ENCODE data around the gene CPNE8.

Gene CPNE8

GRCh38 chr12:38728894-38729293, 176.5 kb downstream of the CPNE8 start:
- H3K9me3 ChIP-seq (ENCODE audit: control insufficient read depth, insufficient read depth, low read depth, low read length): no peaks in the 10 kb centered on the region
- H3K36me3 ChIP-seq (ENCODE audit: control insufficient read depth, insufficient read depth, low read length): no peaks in the 10 kb centered on the region
- H3K4me3 ChIP-seq (ENCODE audit: low read depth, low read length): no peak overlapping the region
- H3K4me1 ChIP-seq (ENCODE audit: control insufficient read depth, insufficient read depth, low read length): no peaks in the 10 kb centered on the region
- H3K27ac ChIP-seq (ENCODE audit: low read depth, low read length): no peak overlapping the region
- no peak overlapping the region for H3K9ac ChIP-seq (ENCODE audit: low read length)
- H3K27me3 ChIP-seq (ENCODE audit: control insufficient read depth, insufficient read depth, low read length): no peaks in the 10 kb centered on the region

- no peaks in the 10 kb centered on the region for H3K36me3 ChIP-seq (ENCODE audit: control insufficient read depth, insufficient read depth, low read length)
- H3K4me1 ChIP-seq (ENCODE audit: control insufficient read depth, insufficient read depth, low read length): no peaks in the 10 kb centered on the region
- no peaks in the 10 kb centered on the region for H3K9me3 ChIP-seq (ENCODE audit: control insufficient read depth, insufficient read depth, low read depth, low read length)
- H3K27me3 ChIP-seq (ENCODE audit: control insufficient read depth, insufficient read depth, low read length): no peaks in the 10 kb centered on the region
- no peak overlapping the region for H3K27ac ChIP-seq (ENCODE audit: low read depth, low read length)
- H3K4me3 ChIP-seq (ENCODE audit: low read depth, low read length): no peak overlapping the region
- H3K9ac ChIP-seq (ENCODE audit: low read length): no peak overlapping the region
These were observed 183.7 kb downstream of the CPNE8 start for GRCh38 chr12:38721611-38722252.

DNA sequence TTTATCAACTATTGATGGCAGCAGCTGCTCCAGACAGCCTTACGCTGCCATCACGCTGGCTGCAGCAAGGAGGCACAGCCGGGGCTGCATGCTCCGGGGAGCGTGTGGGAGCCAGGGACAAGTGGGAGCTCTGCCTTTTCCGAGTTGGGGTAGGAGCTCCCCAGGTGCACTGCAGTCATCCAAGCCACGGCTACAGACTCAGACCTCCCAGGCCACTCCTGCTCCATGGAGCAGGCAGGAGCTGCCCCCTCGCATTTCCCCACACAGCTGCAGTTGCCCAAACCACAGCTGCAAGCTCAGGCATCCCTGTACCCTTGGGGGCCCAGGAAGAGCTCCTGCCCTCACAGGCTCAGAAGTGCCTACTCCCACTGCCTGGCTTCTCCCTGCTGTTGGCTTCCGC, 184.7 kb downstream of the CPNE8 start:
- no peaks in the 10 kb centered on the region for H3K4me1 ChIP-seq (ENCODE audit: control insufficient read depth, insufficient read depth, low read length)
- H3K9me3 ChIP-seq (ENCODE audit: control insufficient read depth, insufficient read depth, low read depth, low read length): no peaks in the 10 kb centered on the region
- H3K4me3 ChIP-seq (ENCODE audit: low read depth, low read length): no peak overlapping the region
- no peaks in the 10 kb centered on the region for H3K27me3 ChIP-seq (ENCODE audit: control insufficient read depth, insufficient read depth, low read length)
- H3K9ac ChIP-seq (ENCODE audit: low read length): no peak overlapping the region
- no peaks in the 10 kb centered on the region for H3K36me3 ChIP-seq (ENCODE audit: control insufficient read depth, insufficient read depth, low read length)
- H3K27ac ChIP-seq (ENCODE audit: low read depth, low read length): no peak overlapping the region

- Histone ChIP-seq H3K27me3 (ENCODE audit: control insufficient read depth, insufficient read depth, low read length) (no peaks in the 10 kb centered on the region), H3K9me3 (ENCODE audit: control insufficient read depth, insufficient read depth, low read depth, low read length) (no peaks in the 10 kb centered on the region), H3K9ac (ENCODE audit: low read length) (no peak overlapping the region), H3K27ac (ENCODE audit: low read depth, low read length) (no peak overlapping the region), H3K4me1 (ENCODE audit: control insufficient read depth, insufficient read depth, low read length) (no peaks in the 10 kb centered on the region), H3K36me3 (ENCODE audit: control insufficient read depth, insufficient read depth, low read length) (no peaks in the 10 kb centered on the region), H3K4me3 (ENCODE audit: low read depth, low read length) (no peak overlapping the region)
These were observed 192.1 kb downstream of the CPNE8 start for GRCh38 chr12:38713294-38713693.

DNA sequence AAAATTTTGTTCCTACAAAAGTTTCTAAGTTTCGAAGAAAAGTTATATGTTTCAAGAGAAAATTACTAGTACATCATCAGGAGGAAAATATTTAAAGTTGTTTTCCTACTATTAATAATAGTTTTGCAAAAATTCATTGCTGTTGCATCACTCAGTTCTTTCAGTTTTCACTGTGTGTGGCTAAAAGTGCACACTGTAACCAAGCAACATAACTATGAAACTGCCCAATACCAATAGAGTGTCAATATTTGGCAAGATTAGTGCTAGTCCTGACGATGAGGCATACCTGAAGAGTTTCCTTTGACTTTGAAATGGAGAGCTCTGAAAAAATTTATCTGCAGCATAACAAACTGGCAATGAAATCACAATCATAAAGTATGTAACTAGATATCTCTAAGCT, 194.3 kb downstream of the CPNE8 start:
- H3K4me3 ChIP-seq (ENCODE audit: low read depth, low read length): no peak overlapping the region
- H3K4me1 ChIP-seq (ENCODE audit: control insufficient read depth, insufficient read depth, low read length): no peaks in the 10 kb centered on the region
- H3K27ac ChIP-seq (ENCODE audit: low read depth, low read length): no peak overlapping the region
- H3K36me3 ChIP-seq (ENCODE audit: control insufficient read depth, insufficient read depth, low read length): no peaks in the 10 kb centered on the region
- no peaks in the 10 kb centered on the region for H3K9me3 ChIP-seq (ENCODE audit: control insufficient read depth, insufficient read depth, low read depth, low read length)
- no peak overlapping the region for H3K9ac ChIP-seq (ENCODE audit: low read length)
- H3K27me3 ChIP-seq (ENCODE audit: control insufficient read depth, insufficient read depth, low read length): no peaks in the 10 kb centered on the region

DNA sequence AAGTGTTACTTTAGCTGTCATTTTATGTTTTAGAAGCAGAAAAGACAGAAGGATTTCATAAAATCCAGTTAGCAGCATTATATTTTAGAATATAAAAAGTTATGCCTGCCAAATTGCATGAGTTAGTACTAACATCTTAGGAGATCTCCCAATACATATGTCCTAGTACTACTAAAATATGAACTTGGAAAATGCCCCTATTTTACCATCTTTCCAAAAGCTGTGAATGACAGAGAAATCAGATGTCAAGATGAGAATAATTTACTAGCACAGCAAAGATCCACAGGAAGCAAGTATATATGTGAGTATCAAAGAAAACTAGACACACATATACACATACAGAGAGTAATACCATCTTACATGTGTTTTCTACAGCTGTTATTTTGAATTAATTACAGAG, 196.9 kb downstream of the CPNE8 start:
- no peaks in the 10 kb centered on the region for H3K9me3 ChIP-seq (ENCODE audit: control insufficient read depth, insufficient read depth, low read depth, low read length)
- H3K27ac ChIP-seq (ENCODE audit: low read depth, low read length): no peak overlapping the region
- H3K4me1 ChIP-seq (ENCODE audit: control insufficient read depth, insufficient read depth, low read length): no peaks in the 10 kb centered on the region
- H3K27me3 ChIP-seq (ENCODE audit: control insufficient read depth, insufficient read depth, low read length): no peaks in the 10 kb centered on the region
- no peak overlapping the region for H3K9ac ChIP-seq (ENCODE audit: low read length)
- H3K4me3 ChIP-seq (ENCODE audit: low read depth, low read length): no peak overlapping the region
- H3K36me3 ChIP-seq (ENCODE audit: control insufficient read depth, insufficient read depth, low read length): no peaks in the 10 kb centered on the region

DNA sequence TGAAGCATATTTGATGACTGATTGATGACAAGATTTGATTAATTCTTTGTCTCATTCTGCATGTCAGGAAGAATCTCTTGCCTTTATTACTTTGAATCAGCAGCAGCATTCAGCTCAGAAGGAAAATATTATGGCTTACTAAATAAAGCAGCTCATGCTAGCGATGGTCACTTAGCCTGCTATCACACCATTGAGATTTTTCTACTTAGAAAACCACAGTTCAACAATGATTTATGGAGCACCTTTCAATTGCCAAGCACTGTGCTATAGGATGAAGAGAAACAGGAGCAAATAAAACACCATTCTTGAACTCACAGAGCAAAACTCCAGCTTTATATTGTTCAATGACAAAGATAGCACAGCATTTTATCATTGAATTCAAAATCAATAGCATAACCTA, 197.7 kb downstream of the CPNE8 start:
- Histone ChIP-seq H3K9ac (ENCODE audit: low read length) (no peak overlapping the region), H3K4me1 (ENCODE audit: control insufficient read depth, insufficient read depth, low read length) (no peaks in the 10 kb centered on the region), H3K36me3 (ENCODE audit: control insufficient read depth, insufficient read depth, low read length) (no peaks in the 10 kb centered on the region), H3K27me3 (ENCODE audit: control insufficient read depth, insufficient read depth, low read length) (no peaks in the 10 kb centered on the region), H3K27ac (ENCODE audit: low read depth, low read length) (no peak overlapping the region), H3K4me3 (ENCODE audit: low read depth, low read length) (no peak overlapping the region), H3K9me3 (ENCODE audit: control insufficient read depth, insufficient read depth, low read depth, low read length) (no peaks in the 10 kb centered on the region)

GRCh38 chr12:38697289-38697688, 208.1 kb downstream of the CPNE8 start:
- Histone ChIP-seq H3K9ac (ENCODE audit: low read length) (no peak overlapping the region), H3K4me3 (ENCODE audit: low read depth, low read length) (no peak overlapping the region), H3K36me3 (ENCODE audit: control insufficient read depth, insufficient read depth, low read length) (no peaks in the 10 kb centered on the region), H3K27ac (ENCODE audit: low read depth, low read length) (no peak overlapping the region), H3K4me1 (ENCODE audit: control insufficient read depth, insufficient read depth, low read length) (peaks cover 12% of the 10 kb centered on the region; the same call in 1 of the 2 replicates), H3K9me3 (ENCODE audit: control insufficient read depth, insufficient read depth, low read depth, low read length) (no peaks in the 10 kb centered on the region), H3K27me3 (ENCODE audit: control insufficient read depth, insufficient read depth, low read length) (no peaks in the 10 kb centered on the region)

- Histone ChIP-seq H3K27ac (ENCODE audit: low read depth, low read length) (no peak overlapping the region), H3K4me1 (ENCODE audit: control insufficient read depth, insufficient read depth, low read length) (peaks cover 12% of the 10 kb centered on the region; the same call in 1 of the 2 replicates), H3K9ac (ENCODE audit: low read length) (no peak overlapping the region), H3K36me3 (ENCODE audit: control insufficient read depth, insufficient read depth, low read length) (no peaks in the 10 kb centered on the region), H3K27me3 (ENCODE audit: control insufficient read depth, insufficient read depth, low read length) (no peaks in the 10 kb centered on the region), H3K9me3 (ENCODE audit: control insufficient read depth, insufficient read depth, low read depth, low read length) (no peaks in the 10 kb centered on the region), H3K4me3 (ENCODE audit: low read depth, low read length) (no peak overlapping the region)
These were observed 210.3 kb downstream of the CPNE8 start for GRCh38 chr12:38695057-38695456.

GRCh38 chr12:38691164-38691563, 214.2 kb downstream of the CPNE8 start:
- H3K4me1 ChIP-seq (ENCODE audit: control insufficient read depth, insufficient read depth, low read length): peaks cover 12% of the 10 kb centered on the region; the same call in 1 of the 2 replicates
- no peaks in the 10 kb centered on the region for H3K9me3 ChIP-seq (ENCODE audit: control insufficient read depth, insufficient read depth, low read depth, low read length)
- no peaks in the 10 kb centered on the region for H3K36me3 ChIP-seq (ENCODE audit: control insufficient read depth, insufficient read depth, low read length)
- no peak overlapping the region for H3K4me3 ChIP-seq (ENCODE audit: low read depth, low read length)
- no peak overlapping the region for H3K9ac ChIP-seq (ENCODE audit: low read length)
- no peaks in the 10 kb centered on the region for H3K27me3 ChIP-seq (ENCODE audit: control insufficient read depth, insufficient read depth, low read length)
- no peak overlapping the region for H3K27ac ChIP-seq (ENCODE audit: low read depth, low read length)

- Histone ChIP-seq H3K9ac (ENCODE audit: low read length) (no peak overlapping the region), H3K27ac (ENCODE audit: low read depth, low read length) (no peak overlapping the region), H3K4me1 (ENCODE audit: control insufficient read depth, insufficient read depth, low read length) (peaks cover 12% of the 10 kb centered on the region; the same call in 1 of the 2 replicates)
These were observed 214.7 kb downstream of the CPNE8 start for GRCh38 chr12:38690646-38691045.

More at GRCh38 chr12:38690646-38691045, 214.7 kb downstream of the CPNE8 start:
- no peak overlapping the region for H3K4me3 ChIP-seq (ENCODE audit: low read depth, low read length)
- no peaks in the 10 kb centered on the region for H3K9me3 ChIP-seq (ENCODE audit: control insufficient read depth, insufficient read depth, low read depth, low read length)
- no peaks in the 10 kb centered on the region for H3K27me3 ChIP-seq (ENCODE audit: control insufficient read depth, insufficient read depth, low read length)
- H3K36me3 ChIP-seq (ENCODE audit: control insufficient read depth, insufficient read depth, low read length): no peaks in the 10 kb centered on the region

Data from HUES6 (cell line).